Ovary (tissue), 3 donors: ENCODE results near the gene PRKG1.

Experiments used
- CTCF ChIP-seq, 3 donors: fragments of 450-650 bp in 2 of 3; fragments of 200-600 bp in 1 of 3; IDR thresholded peaks; one replicate each; pipeline versions ENCODE4 v1.5.1 to v1.8.0; 2016 to 2022; ENCODE audit warnings: antibody characterized with exemption in 3 of 3, mild to moderate bottlenecking in 1 of 3
- EP300 ChIP-seq: sonication (generic); formaldehyde crosslinking; IDR thresholded peaks from one replicate; pipeline ENCODE4 v1.6.1; 2017; ENCODE audit warnings: antibody characterized with exemption
- POLR2A ChIP-seq: fragments of 450-650 bp; IDR thresholded peaks from one replicate; pipeline ENCODE4 v1.6.1; 2017; ENCODE audit warnings: antibody characterized with exemption, mild to moderate bottlenecking, moderate library complexity
- donor health status: DM: no; HTN: no; CAD: no.

GRCh38 chr10:52250510-52250909, 1176.2 kb downstream of the PRKG1 start:
- TF ChIP-seq CTCF (IDR thresholded peaks at IDR 0.05) (no peak), EP300 (no peak), POLR2A (no peak)
